ENCODE data around the gene DNAJB6.
"Not testable (repeated sequence)": the region's sequence is repeated elsewhere in the genome, so short reads cannot be mapped to it uniquely, and the experiment has no call there.

Gene DNAJB6

DNA sequence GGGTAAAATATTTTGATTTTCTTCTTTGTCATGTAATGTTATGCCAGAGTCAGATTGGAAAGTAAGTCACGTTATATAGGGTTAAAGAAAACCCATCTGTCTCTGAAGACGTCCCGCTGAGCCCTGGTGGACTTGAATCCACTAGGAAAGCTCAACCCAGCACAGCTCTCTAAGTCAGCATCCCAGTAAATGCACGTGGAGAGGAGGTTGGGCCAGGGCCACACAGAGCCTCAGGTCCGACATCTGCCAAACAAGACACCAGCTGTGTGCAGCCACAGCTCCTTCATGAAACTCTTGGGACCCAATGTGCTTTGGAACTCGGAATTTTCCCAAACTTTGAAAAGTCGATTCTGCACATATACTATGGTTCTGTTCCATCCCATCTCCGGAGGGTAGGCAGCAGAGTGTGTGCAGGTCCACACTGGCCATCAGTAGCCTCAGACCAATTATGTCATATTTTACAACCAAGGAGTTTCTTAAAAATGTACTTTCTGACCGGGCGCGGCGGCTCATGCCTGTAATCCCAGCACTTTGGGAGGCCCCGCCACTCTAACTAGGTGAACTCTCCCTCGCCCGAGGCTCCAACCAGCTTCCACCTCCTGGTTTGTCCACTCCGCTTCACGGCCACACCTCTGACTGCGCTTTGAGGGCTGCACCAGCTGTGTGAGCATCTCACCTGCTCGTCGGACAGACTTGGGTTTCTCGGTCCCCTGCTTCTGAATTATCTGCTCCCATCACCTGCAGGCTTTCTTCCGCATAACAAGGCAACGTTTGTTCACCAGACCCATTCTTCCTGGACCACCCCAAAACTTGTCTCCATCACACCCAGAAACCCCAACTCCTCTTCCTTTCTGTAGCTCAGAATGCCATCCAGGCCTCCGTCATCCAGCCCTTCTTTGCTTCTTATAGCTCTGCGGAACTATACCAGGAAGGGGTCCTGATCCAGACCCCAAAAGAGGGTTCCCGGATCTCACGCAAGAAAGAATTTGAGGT lies 29.7 kb upstream of the DNAJB6 start:
- peaks cover 21% of the 10 kb centered on the region for H3K27me3 Mint-ChIP-seq
- CTCF ChIA-PET: interaction anchor here (1.0 kb wide), 2 partner anchors 11 to 33 kb away, joined by 3 read pairs; no protein-coding TSS in a partner anchor
- peaks cover 32% of the 10 kb centered on the region for H3K4me1 Mint-ChIP-seq
- peak overlapping the region; percentile 16 for H3K27ac Mint-ChIP-seq
- no peaks in the 10 kb centered on the region for H3K9me3 Mint-ChIP-seq
- DNase-seq: no peak
- H3K36me3 Mint-ChIP-seq: no peaks in the 10 kb centered on the region
- no peak overlapping the region for H3K4me3 Mint-ChIP-seq

DNA sequence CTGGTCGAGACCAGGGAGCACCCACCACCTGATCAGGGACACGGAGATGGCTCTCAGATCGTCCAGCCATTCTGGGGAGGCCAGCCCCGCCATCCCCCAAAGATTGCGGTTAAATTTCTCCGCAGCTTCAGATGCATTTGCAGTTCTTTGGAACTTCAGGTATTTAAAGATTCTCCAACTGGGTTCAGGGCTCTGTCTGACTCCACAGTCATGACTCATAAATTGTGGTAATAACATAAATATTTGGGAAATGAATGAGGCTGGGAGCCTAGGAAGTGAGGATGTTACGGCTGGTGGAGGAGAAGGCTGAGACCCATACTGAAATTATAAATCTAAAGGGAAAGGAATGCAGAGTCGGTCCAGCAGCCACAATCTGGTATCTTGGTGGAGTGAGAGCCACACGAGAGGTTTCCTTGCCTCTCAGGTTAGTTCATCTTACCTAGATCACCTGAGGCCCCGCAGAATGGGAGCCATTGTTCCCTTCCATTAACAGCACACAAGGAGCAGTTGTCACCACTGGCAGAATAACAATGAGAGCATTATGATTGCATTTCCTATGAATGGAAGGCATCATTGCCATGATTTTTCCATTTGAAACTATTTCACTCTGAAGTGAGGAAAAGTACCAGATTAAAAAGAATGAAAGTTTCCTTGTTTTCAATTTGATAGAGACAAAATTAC lies 26.7 kb upstream of the DNAJB6 start:
- Mint-ChIP-seq H3K4me3 (no peak overlapping the region), H3K4me1 (peaks cover 17% of the 10 kb centered on the region), H3K9me3 (no peaks in the 10 kb centered on the region), H3K27ac (no peak overlapping the region), H3K27me3 (peaks cover 25% of the 10 kb centered on the region), H3K36me3 (no peaks in the 10 kb centered on the region)
- CTCF ChIA-PET: no interaction called here
- no peak for DNase-seq

DNA sequence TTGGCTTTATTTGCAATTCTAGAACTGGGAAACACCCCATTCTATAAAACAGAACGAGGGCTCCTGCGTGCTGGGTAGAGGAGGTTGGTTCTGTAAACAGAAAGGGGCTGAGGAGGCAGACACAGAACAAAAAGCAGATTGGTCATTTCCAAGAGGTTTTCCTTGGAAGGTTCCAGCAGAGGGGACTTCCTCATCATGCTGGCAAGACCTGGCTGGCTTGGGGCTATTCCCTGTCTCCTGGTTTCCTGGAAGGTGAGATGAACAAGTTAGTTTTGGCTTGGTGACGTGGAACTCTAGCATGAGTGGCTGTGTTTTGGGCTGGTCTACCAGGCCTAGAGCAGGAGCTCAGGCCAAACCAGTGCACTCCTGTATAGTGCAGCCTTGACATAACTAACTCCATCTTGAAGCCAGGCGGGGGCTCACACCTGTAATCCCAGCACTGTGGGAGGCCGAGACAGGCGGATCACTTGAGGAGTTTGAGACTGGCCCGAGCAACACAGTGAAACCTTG lies 26.1 kb upstream of the DNAJB6 start:
- no peak for DNase-seq
- Mint-ChIP-seq H3K4me3 (no peak overlapping the region), H3K27ac (no peak overlapping the region), H3K27me3 (peaks cover 21% of the 10 kb centered on the region), H3K4me1 (peaks cover 17% of the 10 kb centered on the region), H3K9me3 (no peaks in the 10 kb centered on the region), H3K36me3 (no peaks in the 10 kb centered on the region)
- CTCF ChIA-PET: no interaction called here

DNA sequence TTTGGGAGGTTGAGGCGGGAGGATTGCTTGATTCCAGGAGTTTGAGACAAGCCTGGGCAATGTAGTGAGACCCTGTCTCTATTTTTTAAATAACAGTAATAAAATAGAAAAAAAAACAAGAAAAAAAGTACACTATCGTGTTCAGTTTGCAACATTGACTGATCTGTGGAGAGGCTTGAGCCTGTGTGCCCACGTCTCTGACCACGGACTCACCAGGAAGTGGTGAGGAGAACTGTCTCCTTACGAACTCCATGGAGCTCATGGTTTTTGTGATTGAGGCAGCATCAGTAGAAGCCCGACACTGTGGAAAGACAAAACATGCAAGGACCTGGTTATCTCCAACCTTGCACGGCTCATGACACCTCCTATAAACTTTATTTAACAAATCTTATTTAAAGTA lies 23.9 kb upstream of the DNAJB6 start:
- Mint-ChIP-seq H3K27ac (no peak overlapping the region), H3K4me1 (peaks cover 4% of the 10 kb centered on the region), H3K27me3 (peaks cover 26% of the 10 kb centered on the region), H3K9me3 (no peaks in the 10 kb centered on the region), H3K4me3 (no peak overlapping the region), H3K36me3 (no peaks in the 10 kb centered on the region)
- CTCF ChIA-PET: interaction anchor here (0.6 to 0.7 kb wide), 2 partner anchors 66 to 243 kb away, joined by 3 read pairs; no protein-coding TSS in a partner anchor
- no peak for DNase-seq

DNA sequence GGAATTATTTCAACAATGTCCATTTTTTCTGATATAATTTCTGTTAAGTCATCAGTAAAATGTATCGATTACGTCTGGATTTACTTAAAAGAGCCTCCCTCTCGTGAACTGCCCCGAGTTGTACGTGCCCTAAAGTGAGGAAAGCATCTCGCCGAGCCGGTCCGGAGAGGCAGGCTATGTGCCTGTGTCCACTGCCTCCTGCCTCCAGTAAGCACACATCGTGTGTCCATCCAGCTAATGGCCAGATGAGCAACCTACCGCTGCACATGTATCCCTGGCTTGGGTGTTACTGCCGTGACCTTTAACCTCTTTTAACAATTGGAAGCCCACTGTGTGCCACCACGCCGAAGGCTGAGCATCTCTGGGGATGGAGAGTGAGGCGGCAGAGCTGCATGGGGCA lies 23.2 kb upstream of the DNAJB6 start:
- H3K4me3 Mint-ChIP-seq: no peak overlapping the region

DNA sequence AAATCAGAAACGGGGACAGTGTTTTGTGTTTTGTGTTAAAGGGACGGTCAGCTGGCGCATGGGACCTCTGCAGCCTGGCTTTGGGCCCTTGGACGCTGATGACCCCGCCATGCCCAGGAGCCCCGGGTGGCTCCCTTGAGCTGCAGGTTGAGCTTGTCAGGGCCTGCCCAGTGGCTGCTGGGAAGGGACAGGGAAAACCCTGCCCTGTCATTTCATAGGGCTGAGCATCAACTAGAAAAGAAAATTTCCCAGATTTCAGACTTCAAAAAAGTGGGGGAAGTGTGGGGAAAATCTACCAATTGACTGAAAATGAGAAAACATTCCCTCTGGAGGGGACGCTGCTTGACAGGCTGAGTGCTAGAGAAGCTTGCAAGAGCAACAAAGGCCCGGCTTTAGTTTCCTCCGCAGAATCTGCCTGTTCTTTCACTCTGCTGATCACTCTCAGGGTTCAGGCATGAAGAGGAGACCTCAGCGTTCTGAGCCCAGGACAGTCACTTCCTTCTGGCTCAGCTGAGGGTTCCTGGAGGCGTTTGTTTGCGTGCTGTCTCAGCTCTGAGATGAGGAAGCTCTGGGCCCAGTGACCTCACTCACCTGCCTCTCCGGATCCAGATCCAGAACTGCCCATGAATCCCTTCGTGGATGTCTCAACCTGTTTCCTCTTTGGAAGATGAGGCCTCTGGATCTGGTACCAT lies 18.6 kb upstream of the DNAJB6 start:
- CTCF ChIA-PET: interaction anchor here (0.9 to 1.7 kb wide), 3 partner anchors 10 to 21 kb away, joined by 3 to 6 read pairs (median 3); no protein-coding TSS in a partner anchor
- H3K9me3 Mint-ChIP-seq: no peaks in the 10 kb centered on the region
- no peak overlapping the region for H3K27ac Mint-ChIP-seq
- H3K27me3 Mint-ChIP-seq: peaks cover 19% of the 10 kb centered on the region
- H3K36me3 Mint-ChIP-seq: no peaks in the 10 kb centered on the region
- DNase-seq: peak; percentile 31
- H3K4me1 Mint-ChIP-seq: peaks cover 16% of the 10 kb centered on the region
- H3K4me3 Mint-ChIP-seq: no peak overlapping the region

More for the DNA sequence above, 23.2 kb upstream of the DNAJB6 start:
- Mint-ChIP-seq H3K4me1 (peaks cover 11% of the 10 kb centered on the region), H3K9me3 (no peaks in the 10 kb centered on the region), H3K27me3 (peaks cover 30% of the 10 kb centered on the region), H3K27ac (no peak overlapping the region), H3K36me3 (no peaks in the 10 kb centered on the region)
- no peak for DNase-seq
- CTCF ChIA-PET: interaction anchor here (0.6 kb wide), 1 partner anchor 244 kb away, joined by 3 read pairs; no protein-coding TSS in a partner anchor

DNA sequence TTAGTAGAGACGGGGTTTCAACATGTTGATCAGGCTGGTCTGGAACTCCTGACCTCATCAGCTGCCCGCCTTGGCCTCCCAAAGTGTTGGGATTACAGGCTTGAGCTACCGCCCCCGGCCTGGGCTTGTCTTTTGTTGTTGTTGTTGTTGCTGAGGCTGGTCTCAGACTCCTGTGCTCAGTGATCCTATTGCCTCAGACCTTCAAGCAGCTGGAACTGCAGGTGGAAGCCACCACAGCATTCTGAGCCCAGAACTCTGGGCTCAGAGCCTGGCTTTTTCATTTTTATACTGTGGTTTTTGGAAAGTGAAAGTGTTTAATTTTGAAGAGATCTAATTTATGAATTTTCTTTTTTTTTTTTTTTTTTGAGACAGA lies 16.2 kb upstream of the DNAJB6 start:
- Mint-ChIP-seq H3K36me3 (no peaks in the 10 kb centered on the region), H3K4me1 (peaks cover 16% of the 10 kb centered on the region), H3K27ac (no peak overlapping the region), H3K9me3 (no peaks in the 10 kb centered on the region), H3K4me3 (no peak overlapping the region), H3K27me3 (peaks cover 17% of the 10 kb centered on the region)
- no peak for DNase-seq
- CTCF ChIA-PET: interaction anchor here (1.8 to 1.9 kb wide), 2 partner anchors 18 to 47 kb away, joined by 6 to 9 read pairs; no protein-coding TSS in a partner anchor

DNA sequence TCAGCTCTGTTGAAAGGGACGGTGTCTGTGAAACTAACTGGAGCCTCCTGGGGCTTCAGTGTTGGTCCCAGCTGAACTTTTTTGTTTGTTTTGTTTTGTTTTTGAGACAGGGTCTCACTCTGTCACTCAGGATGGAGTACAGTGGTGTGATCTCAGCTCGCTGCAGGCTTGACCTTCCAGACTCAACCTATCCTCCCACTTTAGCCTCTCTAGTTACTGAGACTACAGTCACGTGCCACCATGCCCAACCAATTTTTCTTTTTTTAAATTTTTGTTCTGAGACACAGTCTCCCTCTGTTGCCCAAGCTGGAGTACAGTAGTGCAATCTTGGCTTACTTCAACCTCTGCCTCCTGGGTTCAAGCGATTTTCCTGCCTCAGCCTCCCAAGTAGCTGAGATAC lies 13.4 kb upstream of the DNAJB6 start:
- peaks cover 12% of the 10 kb centered on the region for H3K4me1 Mint-ChIP-seq
- no peaks in the 10 kb centered on the region for H3K36me3 Mint-ChIP-seq
- H3K4me3 Mint-ChIP-seq: no peak overlapping the region
- no peaks in the 10 kb centered on the region for H3K9me3 Mint-ChIP-seq
- DNase-seq: no peak
- CTCF ChIA-PET: interaction anchor here (0.9 kb wide), 1 partner anchor 9 kb away, joined by 3 read pairs; no protein-coding TSS in a partner anchor
- no peak overlapping the region for H3K27ac Mint-ChIP-seq
- H3K27me3 Mint-ChIP-seq: peaks cover 8% of the 10 kb centered on the region

DNA sequence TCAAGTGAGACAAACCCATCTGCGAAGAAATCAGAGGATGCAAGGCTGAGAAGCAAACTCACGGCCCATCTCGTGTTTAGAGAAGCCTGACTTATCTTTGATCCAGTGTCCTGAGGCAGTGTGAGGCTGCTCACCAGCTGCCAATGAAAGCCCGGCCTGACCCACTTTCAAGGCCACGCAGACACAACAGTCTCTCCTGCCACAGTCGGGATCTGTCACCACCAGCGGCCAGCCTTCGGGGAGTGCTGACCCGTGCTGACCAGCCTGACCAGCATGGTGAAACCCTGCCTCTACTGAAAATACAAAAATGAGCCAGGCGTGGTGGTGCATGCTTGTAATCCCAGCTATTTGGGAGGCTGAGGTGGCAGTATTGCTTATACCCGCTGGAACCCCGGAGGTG lies 7.4 kb upstream of the DNAJB6 start:
- no peaks in the 10 kb centered on the region for H3K36me3 Mint-ChIP-seq
- H3K9me3 Mint-ChIP-seq: no peaks in the 10 kb centered on the region
- H3K4me3 Mint-ChIP-seq: no peak overlapping the region
- no peak overlapping the region for H3K27ac Mint-ChIP-seq
- H3K4me1 Mint-ChIP-seq: no peaks in the 10 kb centered on the region
- DNase-seq: no peak
- CTCF ChIA-PET: interaction anchor here (0.9 kb wide), 1 partner anchor 16 kb away, joined by 3 read pairs; no protein-coding TSS in a partner anchor
- peaks cover 45% of the 10 kb centered on the region for H3K27me3 Mint-ChIP-seq

DNA sequence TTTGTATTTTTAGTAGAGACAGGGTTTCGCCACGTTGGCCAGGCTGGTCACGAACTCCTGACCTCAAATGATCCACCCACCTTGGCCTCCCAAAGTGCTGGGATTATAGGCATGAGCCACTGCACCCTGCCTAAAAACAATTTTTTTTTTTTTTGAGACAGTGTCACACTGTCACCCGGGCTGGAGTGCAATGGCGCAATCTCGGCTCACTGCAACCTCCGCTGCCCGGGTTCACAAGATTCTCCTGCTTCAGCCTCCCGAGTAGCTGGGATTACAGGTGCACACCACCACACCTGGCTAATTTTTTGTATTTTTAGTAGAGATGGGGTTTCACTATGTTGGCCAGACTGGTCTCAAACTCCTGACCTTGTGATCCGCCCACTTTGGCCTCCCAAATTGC lies 6.2 kb upstream of the DNAJB6 start:
- CTCF ChIA-PET: interaction anchor here (0.7 to 1.0 kb wide), 2 partner anchors 11 to 30 kb away, joined by 3 to 4 read pairs; no protein-coding TSS in a partner anchor
- not testable (repeated sequence) for H3K4me1 Mint-ChIP-seq, H3K9me3 Mint-ChIP-seq, H3K27ac Mint-ChIP-seq, H3K36me3 Mint-ChIP-seq, DNase-seq, H3K4me3 Mint-ChIP-seq
- peaks cover 55% of the 10 kb centered on the region for H3K27me3 Mint-ChIP-seq

DNA sequence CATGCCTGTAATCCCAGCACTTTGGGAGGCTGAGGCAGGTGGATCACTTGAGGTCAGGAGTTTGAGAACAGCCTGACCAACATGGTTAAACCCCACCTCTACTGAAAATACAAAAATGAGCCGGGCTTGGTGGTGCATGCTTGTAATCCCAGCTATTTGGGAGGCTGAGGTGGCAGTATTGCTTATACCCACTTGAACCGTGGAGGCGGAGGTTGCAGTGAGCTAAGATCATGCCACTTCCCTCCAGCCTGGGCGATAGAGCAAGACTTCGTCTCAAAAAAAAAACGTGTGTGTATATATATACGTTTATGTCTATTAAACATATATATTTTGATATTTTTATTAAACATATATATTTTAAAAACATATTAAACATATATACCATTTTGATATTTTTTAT lies 5.8 kb upstream of the DNAJB6 start:
- H3K9me3 Mint-ChIP-seq, H3K27ac Mint-ChIP-seq, H3K36me3 Mint-ChIP-seq, H3K4me1 Mint-ChIP-seq, H3K4me3 Mint-ChIP-seq, DNase-seq: not testable (repeated sequence)
- CTCF ChIA-PET: interaction anchor here (0.7 to 1.0 kb wide), 2 partner anchors 10 to 31 kb away, joined by 3 to 4 read pairs; no protein-coding TSS in a partner anchor
- peaks cover 58% of the 10 kb centered on the region for H3K27me3 Mint-ChIP-seq

DNA sequence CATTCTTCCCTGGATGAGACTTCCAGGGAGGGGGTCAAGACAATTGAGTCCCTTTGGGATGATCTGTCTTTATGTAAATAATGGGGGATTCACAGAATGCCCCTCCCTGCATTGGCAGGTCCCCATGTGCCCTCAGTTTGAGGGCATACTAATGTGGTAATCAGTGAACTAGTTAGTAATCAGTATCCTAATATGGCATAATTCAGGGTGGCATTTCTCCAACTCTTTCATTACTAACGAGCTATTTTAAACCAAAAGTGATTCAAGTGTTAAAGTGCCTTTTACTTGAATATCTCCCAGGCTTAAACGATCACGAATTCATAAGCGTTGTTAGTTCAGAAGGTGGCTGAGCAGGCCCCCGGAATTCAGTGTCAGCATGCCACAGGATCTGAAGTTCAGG lies 1.6 kb upstream of the DNAJB6 start:
- Mint-ChIP-seq H3K4me1 (peaks cover 35% of the 10 kb centered on the region), H3K9me3 (no peaks in the 10 kb centered on the region), H3K4me3 (peak overlapping the region; percentile 88), H3K27ac (no peak overlapping the region), H3K36me3 (peaks cover 18% of the 10 kb centered on the region), H3K27me3 (peaks cover 50% of the 10 kb centered on the region)
- CTCF ChIA-PET: interaction anchor here (1.1 kb wide), 1 partner anchor 61 kb away, joined by 3 read pairs; no protein-coding TSS in a partner anchor
- no peak for DNase-seq

DNA sequence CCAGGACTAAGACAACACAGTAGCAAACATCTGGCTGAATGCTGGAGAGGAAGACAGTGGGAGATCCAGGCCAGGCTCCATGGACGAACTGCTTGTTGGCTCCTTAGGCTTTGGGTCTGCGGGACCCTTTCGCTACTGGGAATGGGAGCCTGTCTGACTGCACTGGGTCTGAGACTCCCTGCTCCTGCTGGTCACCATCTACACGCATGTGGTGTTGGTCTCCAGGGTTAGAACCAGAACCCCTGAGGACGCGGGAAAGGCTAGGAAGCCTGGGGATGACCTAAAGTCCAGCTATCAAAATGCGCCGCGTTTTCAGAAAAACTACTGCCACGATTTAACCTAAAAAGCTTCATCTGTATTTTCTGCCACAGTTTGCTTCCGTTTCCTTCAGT lies 817 bp upstream of the DNAJB6 start:
- peak overlapping the region; percentile 98 for H3K27ac Mint-ChIP-seq
- peaks cover 41% of the 10 kb centered on the region for H3K4me1 Mint-ChIP-seq
- no peaks in the 10 kb centered on the region for H3K9me3 Mint-ChIP-seq
- H3K27me3 Mint-ChIP-seq: peaks cover 49% of the 10 kb centered on the region
- H3K36me3 Mint-ChIP-seq: peaks cover 18% of the 10 kb centered on the region
- CTCF ChIA-PET: interaction anchor here (1.1 to 1.5 kb wide), 2 partner anchors 9 to 62 kb away, joined by 3 to 4 read pairs; no protein-coding TSS in a partner anchor
- DNase-seq: no peak
- H3K4me3 Mint-ChIP-seq: peak overlapping the region; percentile 88
